D721Med (cell line): ENCODE measurements around the gene MTFR2.

ENCODE experiments used
- DNase-seq: peaks from one replicate; pipeline ENCODE4 v3.0.0; 2011; ENCODE audit warnings: low spot score; ENCODE audit not compliant: insufficient read length
- FAIRE-seq: peaks from 2 replicates; lab custom pipeline; 2011; peaks lifted over from hg19 to GRCh38; lab: Jason Lieb, UNC
- CTCF ChIP-seq: IDR thresholded peaks from 2 replicates; pipeline ENCODE4 v1.5.1; 2012; ENCODE audit warnings: mild to moderate bottlenecking, control low read depth; ENCODE audit not compliant: insufficient read depth; ENCODE audit errors: missing control alignments

The MTFR2 gene

GRCh38 chr6:136235233-136235564, 14.9 kb downstream of the MTFR2 start:
- no peak for TF ChIP-seq CTCF
- FAIRE-seq: no peak

GRCh38 chr6:136232701-136233100, 17.4 kb downstream of the MTFR2 start:
- DNase-seq (no peak), FAIRE-seq (no peak)
- no peak for TF ChIP-seq CTCF

More at GRCh38 chr6:136235233-136235564, 14.9 kb downstream of the MTFR2 start:
- DNase-seq: no peak

GRCh38 chr6:136230219-136230853, 19.8 kb downstream of the MTFR2 start:
- DNase-seq (no peak), FAIRE-seq (peak; percentile 85)
- TF ChIP-seq CTCF: no peak

- DNase-seq (no peak), FAIRE-seq (no peak)
- TF ChIP-seq CTCF: no peak
These were observed 21.3 kb downstream of the MTFR2 start for GRCh38 chr6:136228814-136229213.

- DNase-seq (no peak), FAIRE-seq (no peak)
- TF ChIP-seq CTCF: no peak
These were observed 23.3 kb downstream of the MTFR2 start for GRCh38 chr6:136226674-136227377.

GRCh38 chr6:136226027-136226673, 24.0 kb downstream of the MTFR2 start:
- DNase-seq: no peak
- TF ChIP-seq CTCF: peak; percentile 98
- FAIRE-seq: no peak
